Suppressor macrophage (primary cell): ENCODE results near the gene KCNK4.

Experiments
- DNase-seq, 4 experiments: peaks; one replicate each; pipeline ENCODE4 v3.0.0-alpha.2; 2020 to 2022

KCNK4 gene

GRCh38 chr11:64349404-64349803 lies 58.3 kb downstream of the KCNK4 start:
- no peak for DNase-seq
